ENCODE measurements around the gene TLR3. TPM values are rescaled to one million over a fixed set of nuclear protein-coding genes. Genes with fewer than 3 reads are reported as not detected.

The TLR3 gene
- total and polyA plus RNA-seq, 10 donors: 0.17 to 14.8 (median 6.3) TPM

DNA sequence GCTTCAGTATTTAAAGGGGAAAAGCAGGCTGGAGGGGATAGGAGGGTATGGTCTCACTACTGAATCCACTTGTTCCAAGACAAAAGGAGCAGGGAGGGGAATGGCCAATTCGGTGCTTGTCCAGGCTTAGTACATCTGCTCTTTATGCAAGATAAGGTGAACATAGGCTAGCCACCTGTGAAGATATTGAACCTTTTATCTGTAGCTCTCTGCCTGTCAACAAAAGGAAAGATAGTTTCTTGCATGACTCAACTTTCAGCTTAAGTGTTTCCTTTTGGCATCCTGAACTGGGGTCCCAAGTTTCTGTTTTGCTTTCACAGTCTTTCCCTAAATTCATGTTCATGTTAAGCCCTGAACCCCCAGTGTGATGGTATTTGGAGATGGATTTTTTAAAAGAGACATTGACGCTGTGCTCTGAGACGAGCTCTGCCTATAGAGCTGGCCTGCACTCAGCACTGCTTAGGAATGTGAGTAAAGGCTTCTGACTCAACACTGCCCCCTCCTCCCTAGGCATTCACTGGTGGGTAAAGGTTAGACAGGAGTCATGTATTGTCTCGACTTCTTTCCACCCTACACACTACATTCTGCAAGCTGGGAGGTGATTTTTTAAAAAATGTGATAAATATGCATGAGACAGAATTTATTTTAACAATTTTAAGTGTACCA lies 63.8 kb downstream of the TLR3 start:
- Histone ChIP-seq H3K27me3 (replicated peaks in 1 of 7) (peaks cover 0 to 11% (median 0%) of the 10 kb centered on the region in 7 donors), H3K9me3 (no peaks in the 10 kb centered on the region), H3K4me1 (peaks cover 0 to 6% (median 0%) of the 10 kb centered on the region in 6 donors), H3K36me3 (no peaks in the 10 kb centered on the region), H3K4me3 (no peak overlapping the region), H3K27ac (no peak overlapping the region)
- 30 to 51% (median 43%) methylated on average over 4 of the region's 4 CpGs for WGBS, 5 donors
- intact Hi-C loops (cut with DNase I; ENCODE audit: low total_unique reads): no loop called here
- DNase-seq: no peak
- no peak for TF ChIP-seq POLR2A (IDR thresholded peaks at IDR 0.05)
- no peak for TF ChIP-seq POLR2AphosphoS5 (IDR thresholded peaks at IDR 0.05)
- TF ChIP-seq, protein P1, sequence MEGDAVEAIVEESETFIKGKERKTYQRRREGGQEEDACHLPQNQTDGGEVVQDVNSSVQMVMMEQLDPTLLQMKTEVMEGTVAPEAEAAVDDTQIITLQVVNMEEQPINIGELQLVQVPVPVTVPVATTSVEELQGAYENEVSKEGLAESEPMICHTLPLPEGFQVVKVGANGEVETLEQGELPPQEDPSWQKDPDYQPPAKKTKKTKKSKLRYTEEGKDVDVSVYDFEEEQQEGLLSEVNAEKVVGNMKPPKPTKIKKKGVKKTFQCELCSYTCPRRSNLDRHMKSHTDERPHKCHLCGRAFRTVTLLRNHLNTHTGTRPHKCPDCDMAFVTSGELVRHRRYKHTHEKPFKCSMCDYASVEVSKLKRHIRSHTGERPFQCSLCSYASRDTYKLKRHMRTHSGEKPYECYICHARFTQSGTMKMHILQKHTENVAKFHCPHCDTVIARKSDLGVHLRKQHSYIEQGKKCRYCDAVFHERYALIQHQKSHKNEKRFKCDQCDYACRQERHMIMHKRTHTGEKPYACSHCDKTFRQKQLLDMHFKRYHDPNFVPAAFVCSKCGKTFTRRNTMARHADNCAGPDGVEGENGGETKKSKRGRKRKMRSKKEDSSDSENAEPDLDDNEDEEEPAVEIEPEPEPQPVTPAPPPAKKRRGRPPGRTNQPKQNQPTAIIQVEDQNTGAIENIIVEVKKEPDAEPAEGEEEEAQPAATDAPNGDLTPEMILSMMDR (IDR thresholded peaks at IDR 0.05 in 8 of 11, conservative IDR thresholded peaks at IDR 0.05 in 3 of 11): no peak

DNA sequence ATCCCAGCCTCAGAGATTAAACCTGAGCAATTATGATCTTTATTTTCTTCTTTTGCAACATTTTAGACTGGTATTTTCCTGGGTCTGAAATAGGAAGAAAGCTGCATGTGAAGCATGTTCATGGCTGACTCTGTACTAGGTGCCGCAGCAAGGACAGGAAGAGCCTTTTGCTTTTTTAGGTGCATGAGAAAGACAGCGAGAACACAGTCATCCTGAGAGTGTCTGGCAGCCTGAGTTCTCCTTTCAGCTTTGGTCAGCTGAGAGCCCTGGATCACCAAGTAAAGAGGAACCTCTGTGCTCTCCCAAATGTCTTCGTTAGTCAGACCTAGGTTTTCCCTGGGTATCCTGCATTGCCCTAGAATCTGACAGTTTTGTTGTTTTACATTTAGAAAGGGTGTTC lies 65.3 kb downstream of the TLR3 start:
- H3K4me1 ChIP-seq: peaks cover 0 to 6% (median 0%) of the 10 kb centered on the region in 6 donors
- H3K27ac ChIP-seq: no peak overlapping the region
- no peak overlapping the region for H3K4me3 ChIP-seq
- TF ChIP-seq POLR2AphosphoS5 (IDR thresholded peaks at IDR 0.05) (no peak), POLR2A (IDR thresholded peaks at IDR 0.05) (no peak)
- TF ChIP-seq, protein P1 (IDR thresholded peaks at IDR 0.05 in 8 of 11, conservative IDR thresholded peaks at IDR 0.05 in 3 of 11): no peak
- intact Hi-C loops (cut with DNase I; ENCODE audit: low total_unique reads): no loop called here
- 32 to 58% (median 48%) methylated on average over 3 of the region's 3 CpGs for WGBS, 5 donors
- H3K9me3 ChIP-seq: no peaks in the 10 kb centered on the region
- H3K27me3 ChIP-seq (replicated peaks in 1 of 7): peaks cover 0 to 8% (median 0%) of the 10 kb centered on the region in 7 donors
- H3K36me3 ChIP-seq: no peaks in the 10 kb centered on the region
- no peak for DNase-seq

DNA sequence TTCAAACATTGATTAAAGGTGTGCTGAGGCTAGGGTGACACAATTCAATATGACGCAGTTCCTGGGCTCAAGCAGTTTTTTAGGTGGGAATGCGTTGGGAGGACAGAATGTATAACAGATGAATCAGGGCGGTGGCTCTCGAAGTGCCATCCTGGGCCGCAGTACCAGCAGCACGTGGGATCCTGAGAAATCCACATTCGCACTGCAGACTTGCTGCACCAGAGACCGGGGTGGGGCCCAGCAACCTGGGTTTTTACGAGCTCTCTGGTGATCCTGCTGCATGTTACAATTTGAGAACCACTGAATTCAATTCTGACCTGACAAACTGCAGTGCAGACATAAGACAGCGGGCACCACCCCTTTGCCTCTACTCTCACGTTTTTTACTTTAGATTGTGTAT lies 65.9 kb downstream of the TLR3 start:
- Histone ChIP-seq H3K27me3 (replicated peaks in 1 of 7) (peaks cover 0 to 5% (median 0%) of the 10 kb centered on the region in 7 donors), H3K4me1 (peaks cover 0 to 6% (median 0%) of the 10 kb centered on the region in 6 donors), H3K4me3 (no peak overlapping the region), H3K36me3 (no peaks in the 10 kb centered on the region), H3K9me3 (no peaks in the 10 kb centered on the region), H3K27ac (no peak overlapping the region)
- no peak for DNase-seq
- intact Hi-C loops (cut with DNase I; ENCODE audit: low total_unique reads): loop anchor here (5.0 kb wide), 1 partner anchor 63 kb away; no protein-coding TSS in a partner anchor
- WGBS, 5 donors: 91 to 95% (median 92%) methylated on average over 11 of the region's 11 CpGs
- TF ChIP-seq POLR2A (IDR thresholded peaks at IDR 0.05) (no peak), POLR2AphosphoS5 (IDR thresholded peaks at IDR 0.05) (no peak)
- TF ChIP-seq, protein P1 (IDR thresholded peaks at IDR 0.05 in 8 of 11, conservative IDR thresholded peaks at IDR 0.05 in 3 of 11): no peak

DNA sequence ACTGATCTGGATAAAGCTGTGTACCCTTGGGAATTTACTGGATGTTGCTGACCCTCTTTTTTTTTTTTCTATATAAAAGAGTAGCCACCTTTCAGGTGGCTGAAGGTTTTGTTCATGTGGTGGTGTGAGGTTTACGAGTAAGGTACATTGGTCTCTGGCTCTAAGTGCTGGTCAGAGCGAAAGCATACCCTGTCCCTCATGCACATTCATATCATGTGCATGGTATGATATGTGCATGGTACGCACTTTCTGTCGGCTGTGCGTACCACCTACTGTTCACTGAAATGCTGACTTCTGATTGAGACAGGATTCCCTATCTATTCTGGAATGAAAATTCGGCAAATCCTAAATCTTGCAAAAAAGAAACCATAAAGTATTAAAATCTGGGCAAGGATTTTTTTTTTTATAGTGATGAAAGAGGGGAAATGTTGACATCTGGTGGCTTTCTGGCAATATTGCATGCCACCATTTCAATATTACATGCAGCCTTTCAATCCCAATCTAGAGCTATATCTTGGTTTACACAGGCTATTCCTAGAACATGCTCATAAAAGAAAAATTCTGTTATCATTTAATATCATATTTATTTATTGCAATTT lies 68.3 kb downstream of the TLR3 start:
- H3K27ac ChIP-seq: no peak overlapping the region
- intact Hi-C loops (cut with DNase I; ENCODE audit: low total_unique reads): loop anchor here (5.0 kb wide), 1 partner anchor 65 kb away; no protein-coding TSS in a partner anchor
- TF ChIP-seq, protein P1 (IDR thresholded peaks at IDR 0.05 in 8 of 11, conservative IDR thresholded peaks at IDR 0.05 in 3 of 11): peak; percentile 30 to 73 (median 61)
- no peak for TF ChIP-seq POLR2AphosphoS5 (IDR thresholded peaks at IDR 0.05)
- H3K27me3 ChIP-seq (replicated peaks in 1 of 7): peaks cover 0 to under 1% (median 0%) of the 10 kb centered on the region in 7 donors
- H3K4me1 ChIP-seq: peaks cover 0 to 6% (median 0%) of the 10 kb centered on the region in 6 donors
- no peaks in the 10 kb centered on the region for H3K36me3 ChIP-seq
- no peak for DNase-seq
- H3K9me3 ChIP-seq: no peaks in the 10 kb centered on the region
- peak overlapping the region in 1 of 8 donors; percentile 41 for H3K4me3 ChIP-seq
- 60 to 74% (median 66%) methylated on average over 6 of the region's 6 CpGs for WGBS, 5 donors
